ENCODE results near the gene TWIST2.

Gene TWIST2

DNA sequence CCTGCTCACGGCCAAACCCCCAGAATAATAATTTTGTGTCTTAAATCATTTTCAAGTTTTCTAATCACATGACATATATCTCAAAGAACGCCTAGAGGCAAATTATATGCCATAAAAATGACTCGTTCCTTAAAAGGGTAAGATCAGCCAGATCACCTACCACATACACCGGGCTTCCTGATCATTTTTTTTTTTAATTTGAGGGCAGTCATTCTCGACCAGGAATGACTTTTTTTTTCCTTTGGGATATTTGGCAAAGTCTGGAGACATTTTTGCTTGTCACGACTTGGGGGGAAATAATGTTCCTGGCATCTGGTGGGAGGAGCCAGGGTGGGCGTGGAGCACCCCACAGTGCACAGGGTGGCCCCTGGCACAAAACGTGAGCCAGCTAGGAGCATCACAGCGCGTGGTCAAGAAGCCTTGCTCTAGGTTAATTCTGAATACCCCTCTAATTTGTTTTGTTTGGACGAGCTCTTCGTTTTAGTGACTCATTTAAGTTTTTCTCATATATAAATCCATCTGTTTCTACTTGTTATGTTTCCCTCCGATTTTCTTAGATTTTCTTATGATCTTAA is 94.9 kb downstream of the TWIST2 start:
- DNase-seq, result no peak

DNA sequence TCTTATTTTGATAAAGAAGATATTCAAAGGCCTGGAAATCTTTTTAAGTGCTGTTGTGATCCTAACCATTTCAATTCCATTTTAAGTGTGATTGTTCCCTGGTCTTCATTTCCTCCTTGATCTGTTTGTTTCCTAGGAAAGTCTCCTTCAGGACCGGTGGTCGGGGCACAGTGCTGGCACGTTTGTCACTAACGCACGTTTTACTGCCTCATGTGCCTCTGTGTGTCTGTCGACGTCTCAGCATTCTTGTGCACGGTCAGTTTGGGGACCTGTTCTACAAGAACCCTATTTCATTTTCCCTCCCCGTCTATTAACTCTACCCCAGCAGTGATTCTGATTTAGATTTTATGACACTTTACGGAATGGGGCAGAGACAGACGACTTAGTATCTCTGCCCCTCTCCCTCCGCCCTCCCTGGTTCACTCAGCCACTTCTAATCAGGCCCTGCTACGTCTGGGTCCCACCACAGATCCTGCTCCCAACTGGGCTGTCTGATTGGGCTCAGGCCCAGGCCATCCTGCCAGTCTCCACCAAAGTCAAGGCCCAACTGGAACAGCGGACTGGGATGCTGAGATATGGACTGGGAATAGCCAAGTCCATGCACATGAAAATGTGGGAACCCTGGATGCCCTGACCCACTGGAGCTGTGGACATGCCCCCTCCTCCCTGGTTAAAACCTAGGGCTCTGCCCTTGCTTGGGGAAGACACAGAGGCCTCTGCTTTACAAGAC is 95.6 kb downstream of the TWIST2 start:
- no peak for DNase-seq

DNA sequence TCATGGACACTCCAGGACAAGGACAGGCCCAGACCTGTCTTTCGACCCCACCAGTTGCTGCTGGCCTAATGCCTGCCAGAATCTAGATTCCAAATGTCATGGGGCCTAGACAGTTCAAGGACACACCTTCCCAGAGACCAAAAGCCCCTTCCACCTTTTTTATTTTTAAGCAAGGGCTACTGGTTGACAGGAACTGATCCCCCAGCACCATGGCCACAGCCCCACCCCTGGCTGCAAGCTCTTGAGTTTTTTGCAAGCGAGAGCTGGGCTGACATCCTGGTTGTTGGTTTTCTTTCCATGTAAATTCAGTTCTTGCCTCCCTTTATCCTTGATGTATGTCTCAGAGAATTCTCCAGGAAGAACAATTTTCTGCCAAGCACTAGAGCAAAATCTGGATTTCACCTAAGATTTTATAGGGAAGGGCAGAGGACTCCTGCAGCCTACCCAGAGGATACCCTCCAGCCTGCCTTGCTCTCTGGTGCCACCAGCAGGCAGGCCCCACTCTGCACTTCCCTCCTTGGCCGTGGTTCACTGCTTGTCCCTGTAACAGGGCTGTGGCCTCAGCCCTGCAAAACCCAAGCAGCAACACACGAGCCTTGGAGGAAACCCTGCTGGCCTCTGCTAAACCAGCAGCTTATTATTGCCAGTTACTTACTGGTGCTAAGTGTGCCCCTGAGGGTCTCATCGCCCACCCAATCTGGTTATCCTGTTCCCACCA is 97.7 kb downstream of the TWIST2 start:
- no peak for DNase-seq

DNA sequence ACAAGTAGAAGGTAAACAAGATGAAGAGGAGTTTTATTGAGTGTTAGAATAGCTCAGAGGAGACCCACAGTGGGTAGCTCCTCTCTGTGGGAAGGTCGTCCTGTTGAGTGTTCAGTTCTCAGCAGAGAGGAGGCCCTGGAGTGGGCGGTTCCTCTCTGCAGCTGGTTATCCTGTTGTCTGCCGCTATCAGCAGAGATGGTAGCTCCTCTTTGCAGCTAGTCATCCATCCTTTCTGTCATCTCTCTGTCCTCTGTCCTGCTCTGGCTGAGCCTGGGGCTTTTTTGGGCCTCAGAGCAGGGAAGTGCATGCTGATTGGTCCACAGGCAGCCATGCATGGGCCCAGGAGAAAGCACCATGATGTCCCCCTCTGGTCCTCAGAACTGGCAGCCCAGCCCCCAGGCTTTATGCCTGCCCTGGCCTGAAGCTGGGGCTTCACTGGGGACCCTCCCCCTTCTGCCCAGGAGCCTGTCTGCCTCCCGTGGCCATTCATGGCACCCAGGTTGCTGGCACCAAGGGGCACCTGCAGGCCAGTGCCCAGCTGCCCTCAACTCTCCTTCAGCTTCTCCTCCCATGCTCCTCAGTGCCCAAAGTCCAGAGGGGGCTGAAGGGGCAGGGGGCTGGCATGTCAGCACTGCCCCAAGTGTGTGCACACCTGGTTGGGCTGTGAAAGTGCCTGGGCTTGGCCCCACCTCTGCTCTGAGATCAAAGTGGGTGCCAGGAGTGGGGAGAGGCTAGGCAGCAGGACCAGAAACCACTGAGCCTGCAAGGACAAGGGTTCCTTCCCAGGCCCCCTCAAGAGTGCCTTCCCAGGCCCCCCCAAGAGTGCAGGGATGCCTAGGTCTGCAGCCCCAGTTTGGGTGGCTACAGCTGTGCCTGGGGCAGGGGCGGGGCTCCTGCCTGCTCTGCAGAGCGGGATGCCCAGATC is 98.7 kb downstream of the TWIST2 start:
- no peak for DNase-seq

DNA sequence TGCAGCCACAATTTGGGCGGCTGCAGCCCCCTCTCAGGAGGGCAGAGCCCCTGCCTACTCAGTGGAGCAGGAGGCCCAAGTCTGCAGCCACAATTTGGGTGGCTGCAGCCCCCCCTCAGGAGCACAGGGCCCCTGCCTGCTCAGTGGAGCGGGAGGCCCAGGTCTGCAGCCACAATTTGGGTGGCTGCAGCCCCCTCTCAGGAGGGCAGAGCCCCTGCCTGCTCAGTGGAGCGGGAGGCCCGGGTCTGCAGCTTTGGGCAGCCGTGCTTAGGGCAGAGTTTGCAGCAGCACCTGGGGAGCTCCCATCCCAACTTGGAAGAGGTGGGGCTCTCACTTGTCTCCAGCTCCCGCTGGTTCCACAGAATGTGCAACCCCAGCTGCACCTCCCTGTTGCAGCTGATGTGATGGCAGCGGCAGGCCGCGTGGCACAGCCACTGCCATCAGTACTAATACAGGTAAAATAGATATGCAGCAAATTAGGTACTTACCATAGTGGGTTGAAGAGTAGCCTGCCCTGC is 99.4 kb downstream of the TWIST2 start:
- DNase-seq, result no peak

DNA sequence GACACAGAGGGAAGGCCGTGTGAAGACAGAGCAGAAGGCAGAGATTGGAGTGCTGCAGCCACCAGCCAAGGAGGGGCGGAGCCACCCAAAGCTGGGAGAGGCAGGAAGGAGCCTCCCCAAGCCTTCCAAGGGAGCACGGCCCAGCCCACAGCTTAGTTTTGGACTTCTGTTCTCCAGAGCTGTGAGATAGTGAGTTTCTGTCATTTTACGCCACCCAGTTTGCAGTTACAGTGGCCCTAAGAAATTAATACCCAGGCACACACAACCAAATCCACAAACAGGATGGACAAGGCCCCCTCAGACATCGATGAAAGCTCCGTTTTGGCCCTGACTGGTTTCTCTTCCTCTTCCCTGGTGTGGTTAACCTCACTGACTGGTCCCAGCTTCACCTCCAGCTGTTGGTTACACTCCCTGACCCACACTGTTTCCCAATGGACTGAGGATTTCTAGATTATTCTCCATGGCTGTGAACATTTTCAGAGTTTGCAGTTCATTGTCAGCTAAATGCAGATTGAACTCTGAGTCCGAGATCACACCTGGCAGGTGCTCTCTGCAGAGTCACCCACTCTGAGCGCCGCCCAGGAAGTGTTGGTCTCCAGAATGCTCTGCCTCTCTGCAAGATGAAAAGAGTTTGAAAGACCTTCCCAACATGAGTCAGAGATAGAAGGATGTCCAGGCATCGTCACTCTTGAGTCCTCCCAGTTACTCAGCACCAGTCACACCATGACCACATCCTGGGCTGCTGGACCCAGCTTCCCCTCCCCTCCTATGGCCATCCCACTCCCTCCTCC is 100.2 kb downstream of the TWIST2 start:
- DNase-seq, result no peak

DNA sequence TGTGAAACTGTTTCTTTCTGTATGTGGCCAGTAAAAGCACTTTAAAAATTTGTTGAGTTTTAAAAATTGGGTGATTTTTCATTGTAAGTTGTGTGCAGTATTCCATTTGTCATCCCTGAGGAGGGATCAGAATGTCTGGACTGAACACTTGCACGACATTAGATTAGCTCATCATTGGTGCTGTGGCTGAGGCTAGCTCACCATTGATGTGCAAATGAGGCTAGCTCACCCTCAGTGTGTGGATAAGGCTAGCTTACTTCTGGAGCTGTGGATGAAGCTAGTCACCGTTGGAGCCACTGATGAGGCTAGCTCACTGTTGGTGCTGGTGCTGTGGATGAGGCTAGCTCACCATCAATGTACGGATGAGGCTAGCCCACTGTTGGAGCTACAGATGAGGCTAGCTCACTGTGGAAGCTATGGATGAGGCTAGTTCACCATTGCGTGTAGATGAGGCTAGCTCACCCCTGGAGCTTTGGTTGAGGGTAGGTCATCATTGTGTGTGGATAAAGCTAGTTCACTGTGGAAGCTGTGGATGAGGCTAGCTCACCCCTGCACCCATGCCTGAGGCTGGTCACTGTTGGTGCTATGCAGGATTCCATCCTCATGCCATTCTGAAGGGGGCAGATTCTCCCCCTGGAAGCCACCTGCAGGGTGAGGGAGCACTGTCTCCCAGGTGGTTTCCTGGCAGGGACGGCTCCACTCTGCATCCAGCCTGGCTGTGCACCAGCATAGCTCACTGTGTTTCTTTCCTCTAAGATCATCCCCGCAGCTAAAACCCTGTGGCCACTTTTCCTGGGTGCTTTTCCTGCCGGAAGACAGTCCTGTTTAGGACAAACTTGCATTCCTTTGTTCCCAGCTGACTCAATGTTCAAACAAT is 101.1 kb downstream of the TWIST2 start:
- DNase-seq, result no peak

DNA sequence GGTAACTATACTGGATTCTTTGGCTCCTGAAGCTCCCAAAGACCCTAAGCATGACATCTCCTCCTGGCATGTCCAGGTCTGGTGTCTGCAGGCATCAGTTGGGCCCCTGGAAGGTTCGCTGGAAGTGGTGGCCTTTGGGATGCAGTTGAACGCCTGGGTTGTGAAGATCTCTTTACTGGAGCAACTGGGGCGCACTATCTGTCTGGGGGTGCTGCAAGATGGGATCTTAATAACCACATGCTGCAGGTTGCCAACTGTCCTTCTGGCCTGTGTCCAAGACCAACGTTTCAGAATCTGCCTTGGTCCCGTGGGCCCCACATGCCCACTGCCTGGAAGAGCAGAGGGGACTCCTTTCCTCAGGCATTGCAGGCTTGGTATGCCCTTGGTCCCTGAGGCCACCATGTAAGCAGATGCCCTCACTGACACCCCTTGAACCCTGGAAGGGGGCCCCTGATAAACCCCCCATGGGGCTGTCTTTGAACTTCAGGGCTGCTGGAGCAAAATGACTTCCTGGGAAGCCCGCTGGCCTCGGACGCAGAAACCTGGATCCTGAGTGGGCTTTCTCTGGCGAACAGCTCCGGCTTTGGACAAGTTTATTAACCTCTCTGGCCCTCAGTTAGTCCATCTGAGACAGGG is 101.9 kb downstream of the TWIST2 start:
- no peak for DNase-seq

DNA sequence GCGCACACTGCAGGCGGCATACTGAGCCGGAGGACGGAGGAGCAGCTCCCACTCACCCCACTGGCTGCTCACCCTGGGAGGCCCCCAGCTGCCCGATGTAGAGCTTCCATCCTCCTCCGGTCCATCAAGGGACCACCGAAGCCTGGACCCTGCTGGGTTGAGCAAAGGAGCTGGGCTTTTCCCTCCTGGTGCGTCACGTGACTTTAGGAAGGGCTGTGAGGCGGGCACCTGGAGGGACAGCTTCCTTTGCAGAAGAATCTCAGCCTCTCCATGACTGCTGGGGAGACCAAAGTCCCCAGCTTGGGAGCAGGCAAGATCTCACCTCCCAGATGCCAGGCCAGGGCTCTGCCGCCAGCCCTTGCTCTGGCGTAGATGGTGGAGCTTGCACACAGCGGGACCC is 102.7 kb downstream of the TWIST2 start:
- no peak for DNase-seq

DNA sequence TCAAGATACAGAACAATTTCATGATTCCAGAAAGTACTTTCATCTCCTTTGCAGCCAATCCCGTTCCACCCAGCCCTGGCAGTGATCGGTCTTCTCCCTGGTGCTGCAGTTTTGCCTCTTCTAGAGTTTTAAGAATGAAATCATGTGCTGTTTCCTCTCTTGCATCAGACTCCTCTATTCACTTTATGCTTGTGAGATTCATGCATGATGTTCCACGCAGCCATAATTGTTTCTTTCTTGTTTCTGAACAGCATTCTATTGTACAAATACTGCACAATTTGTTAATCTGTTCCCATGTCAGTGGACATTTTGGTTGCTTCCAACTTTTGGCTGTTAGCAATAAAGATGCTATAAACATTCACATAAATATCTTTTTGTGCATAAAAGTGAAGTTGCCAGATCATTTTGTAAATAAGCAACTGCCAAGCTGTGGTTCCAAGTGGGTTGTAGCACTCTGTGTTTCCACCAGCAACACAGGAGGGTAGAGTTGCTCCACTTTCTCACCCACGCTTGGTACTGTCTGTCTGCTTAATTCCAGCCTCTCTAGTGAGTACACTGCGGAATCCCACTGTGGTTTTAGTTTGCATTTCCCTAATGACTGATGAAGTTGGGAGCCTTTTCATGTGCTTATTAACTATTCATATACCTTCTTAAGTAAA is 104.5 kb downstream of the TWIST2 start:
- no peak for DNase-seq

DNA sequence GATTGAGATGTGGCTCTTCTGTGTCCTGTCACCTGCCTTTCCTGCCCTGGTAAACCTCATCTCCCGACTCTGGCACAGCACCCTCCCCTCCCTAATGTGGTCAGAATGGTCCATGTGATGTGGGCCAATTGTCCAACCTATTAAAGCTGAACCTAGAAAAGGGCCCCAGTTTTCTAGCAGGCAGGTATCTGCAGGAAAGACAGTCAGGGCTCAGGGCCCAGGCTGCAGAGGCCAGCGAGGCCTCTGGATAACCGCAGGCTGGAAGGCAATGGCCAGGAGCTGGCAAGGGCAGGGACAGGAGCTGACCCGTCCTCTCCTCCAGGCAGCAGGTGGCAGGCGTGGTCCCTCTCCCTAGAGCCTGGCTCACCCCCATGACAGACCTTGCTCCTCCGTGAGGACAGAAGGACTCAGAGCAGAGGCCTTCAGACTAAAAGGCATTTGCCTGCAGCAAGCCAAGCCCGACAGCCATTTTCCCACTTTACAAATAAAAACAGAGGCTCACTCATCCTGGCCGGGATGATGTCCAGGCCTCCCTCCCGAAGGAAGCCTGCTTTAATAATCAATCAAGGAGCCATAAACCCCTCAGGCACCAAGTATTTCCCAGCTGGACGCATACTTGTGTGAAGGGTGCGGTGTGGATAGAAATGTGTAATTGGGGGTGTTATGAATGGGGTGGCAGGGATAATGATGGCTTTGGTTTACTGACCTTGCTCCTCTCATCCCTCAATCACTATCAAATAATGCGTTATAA is 107.1 kb downstream of the TWIST2 start:
- no peak for DNase-seq

DNA sequence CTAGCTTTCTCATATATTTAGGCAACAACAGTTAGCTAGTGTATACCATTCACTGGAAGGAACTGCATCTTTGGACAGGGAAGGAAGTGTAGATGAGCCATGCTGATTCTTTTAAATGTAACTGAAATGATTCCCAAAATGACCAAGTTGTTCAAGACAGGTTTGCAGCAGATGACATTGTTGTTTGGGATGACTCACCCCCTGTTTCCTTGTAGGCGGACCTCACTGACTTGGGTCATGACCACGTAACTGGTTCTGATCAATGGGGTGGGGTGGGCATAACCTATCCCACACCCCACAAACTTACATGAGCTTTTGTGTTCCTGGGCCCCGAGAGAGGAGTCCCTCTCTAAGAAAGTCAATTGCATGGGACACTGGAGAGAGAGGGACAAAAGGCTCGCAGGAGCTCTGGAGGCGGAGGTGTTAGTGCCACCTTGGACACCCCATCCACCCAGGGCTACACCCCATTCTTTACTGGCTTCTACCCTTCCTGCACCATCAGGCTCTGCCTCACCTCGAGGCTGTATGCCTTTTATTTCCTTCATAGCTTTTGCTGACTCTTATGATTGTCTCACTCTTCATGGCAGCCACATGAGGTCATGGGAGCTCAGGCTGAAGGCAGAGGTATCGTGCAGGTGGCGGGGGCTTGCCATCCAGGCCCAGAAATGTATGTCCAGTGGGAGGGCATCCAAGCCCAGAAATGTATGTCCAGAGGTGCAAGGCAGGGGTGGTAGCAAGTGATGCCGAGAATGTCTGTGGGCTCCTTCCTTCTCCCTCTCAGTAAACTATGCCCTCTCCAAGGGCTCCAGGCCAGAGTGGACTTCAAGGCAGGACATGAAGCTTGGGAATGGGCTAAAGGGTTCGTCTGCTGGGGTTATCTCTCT is 108.0 kb downstream of the TWIST2 start:
- DNase-seq, result no peak

DNA sequence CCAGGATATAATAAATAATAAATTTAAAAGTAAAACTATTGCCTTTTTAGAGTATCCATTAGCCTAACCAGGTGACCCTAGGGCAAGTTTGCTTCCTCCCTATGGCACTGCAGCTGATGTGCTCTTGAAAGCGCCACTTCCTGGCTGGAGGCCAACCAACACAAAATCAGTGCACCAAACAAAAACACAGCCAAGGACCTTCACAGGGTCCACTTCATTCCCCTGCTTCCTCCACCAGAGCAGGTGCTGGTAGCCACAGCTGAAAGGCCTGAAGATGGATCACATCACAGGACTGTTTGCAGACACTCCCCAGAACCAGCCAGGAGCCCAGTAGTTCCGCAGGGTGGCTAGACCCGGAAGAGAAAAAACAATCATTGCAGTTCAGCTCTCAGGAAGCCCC is 108.8 kb downstream of the TWIST2 start:
- no peak for DNase-seq

Data from CD4-positive, alpha-beta T cell treated with Interleukin-10 for 1 hour (primary cell).